Activated CD8-positive, alpha-beta memory T cell treated with anti-CD3 and anti-CD28 coated beads for 48 hours (primary cell): ENCODE data around the gene PDLIM1.
A peak's percentile ranks its signal among the peaks of the same experiment; 100 is the strongest.

ENCODE experiments used
- DNase-seq, 3 experiments: peaks; one replicate each; pipeline ENCODE4 v3.0.0-alpha.2; 2020; ENCODE audit warnings: low read depth in 2 of 3, low spot score in 2 of 3

The PDLIM1 gene

DNA sequence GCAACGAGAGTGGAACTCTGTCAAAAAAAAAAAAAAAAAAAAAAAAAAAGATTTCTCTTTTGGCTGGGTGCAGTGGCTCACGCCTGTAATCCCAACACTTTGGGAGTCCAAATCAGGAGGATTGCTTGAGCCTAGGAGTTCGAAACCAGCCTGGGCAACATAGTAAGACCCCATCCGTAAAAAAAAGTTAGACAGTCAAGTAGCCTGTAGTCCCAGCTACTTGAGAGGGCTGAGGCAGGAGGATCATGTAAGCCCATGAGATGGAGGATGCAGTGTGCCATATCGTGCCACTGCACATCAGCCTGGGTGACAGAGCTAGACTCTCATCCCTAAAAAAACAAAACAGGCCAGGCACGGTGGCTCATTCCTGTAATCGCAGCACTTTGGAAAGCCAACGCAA is 25.2 kb downstream of the PDLIM1 start:
- no peak for DNase-seq

DNA sequence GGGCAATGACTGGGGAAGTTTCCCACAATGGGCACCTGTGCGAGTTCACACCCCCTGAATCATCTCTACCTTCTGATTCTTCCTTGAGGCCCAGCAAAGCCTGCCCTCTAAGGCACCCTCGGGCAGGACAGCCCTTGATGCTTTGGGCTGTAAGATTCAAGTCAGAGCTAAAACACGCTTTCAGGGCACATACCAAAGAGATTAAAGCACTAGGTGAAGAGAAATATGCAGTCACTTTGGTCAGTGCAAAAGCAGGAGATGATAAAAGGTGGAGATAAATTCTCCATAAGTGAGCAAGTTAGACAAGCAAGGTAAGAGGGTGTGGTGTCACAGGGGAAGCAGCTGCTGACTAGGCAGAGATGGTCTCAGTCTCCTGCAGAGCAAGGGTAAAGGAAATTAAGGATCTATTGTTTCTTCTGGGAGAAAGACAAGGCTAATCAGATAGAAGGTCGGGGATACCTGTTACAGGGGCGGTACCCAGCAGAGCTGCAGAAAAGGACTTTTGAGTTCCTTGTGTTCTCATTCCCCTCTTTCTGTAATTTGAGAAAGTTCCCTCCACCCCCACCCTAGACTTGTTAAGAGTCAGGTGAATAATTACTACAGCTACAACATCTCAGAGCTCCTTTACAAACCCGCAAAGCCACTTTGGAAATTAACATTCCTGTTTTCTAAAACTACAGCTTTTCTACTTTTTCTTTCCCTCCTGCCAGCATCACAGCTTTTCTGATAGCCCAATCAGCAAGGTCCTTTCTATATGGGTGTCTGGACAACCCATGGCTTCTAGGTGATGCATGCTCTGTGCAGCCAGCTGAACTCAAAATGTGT is 26.4 kb downstream of the PDLIM1 start:
- no peak for DNase-seq

DNA sequence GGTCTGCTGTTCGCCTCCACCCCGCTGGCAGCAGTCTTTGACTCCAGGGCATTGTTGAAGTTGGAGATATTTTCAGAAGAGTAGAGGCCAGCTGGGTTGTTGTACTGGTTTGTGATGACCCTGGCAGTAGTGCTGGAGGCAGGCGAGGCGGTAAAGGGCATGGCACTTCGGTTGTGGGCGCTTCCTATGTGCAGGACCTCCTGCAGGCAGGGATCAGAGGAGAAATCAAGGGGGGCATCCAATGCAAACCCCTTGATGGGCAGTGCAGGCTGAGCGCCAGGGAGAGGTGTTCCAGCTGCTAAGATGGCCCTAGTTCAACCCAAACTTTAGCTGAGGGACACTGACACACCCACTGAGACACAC is 27.0 kb downstream of the PDLIM1 start:
- DNase-seq, result no peak

DNA sequence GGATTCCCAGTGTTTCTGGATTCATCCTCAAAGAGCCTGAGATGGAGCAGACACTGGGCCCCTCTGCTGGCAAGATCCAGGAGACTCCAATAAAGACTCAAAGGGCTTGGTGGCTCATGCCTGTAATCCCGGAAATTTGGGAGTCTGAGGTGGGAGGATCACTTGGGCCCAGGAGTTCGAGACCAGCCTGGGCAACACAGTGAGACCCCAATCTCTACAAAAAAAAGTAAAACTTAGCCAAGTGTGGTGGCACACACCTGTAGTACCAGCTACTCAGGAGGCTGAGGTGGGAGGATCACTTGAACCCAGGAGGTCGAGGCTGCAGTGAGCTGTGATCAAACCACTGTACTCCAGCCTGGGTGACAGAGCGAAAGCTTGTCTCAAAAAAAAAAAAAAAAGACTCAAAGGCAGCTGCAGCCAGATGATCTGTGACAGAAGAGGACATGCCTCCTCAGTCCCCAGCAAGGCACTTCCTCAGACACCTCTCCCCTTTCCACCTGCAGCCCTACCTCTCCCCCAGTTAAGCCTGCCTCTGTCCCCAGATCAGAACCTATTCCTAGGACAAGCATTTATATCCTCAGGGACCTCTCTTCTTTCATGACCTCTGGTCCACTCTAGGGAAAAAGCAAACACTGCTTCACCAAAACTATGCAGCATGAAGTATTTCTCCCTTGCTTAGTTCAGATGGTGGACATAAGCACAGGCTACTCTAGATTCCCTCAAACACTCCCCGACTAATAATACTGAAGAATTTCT is 27.9 kb downstream of the PDLIM1 start:
- no peak for DNase-seq

DNA sequence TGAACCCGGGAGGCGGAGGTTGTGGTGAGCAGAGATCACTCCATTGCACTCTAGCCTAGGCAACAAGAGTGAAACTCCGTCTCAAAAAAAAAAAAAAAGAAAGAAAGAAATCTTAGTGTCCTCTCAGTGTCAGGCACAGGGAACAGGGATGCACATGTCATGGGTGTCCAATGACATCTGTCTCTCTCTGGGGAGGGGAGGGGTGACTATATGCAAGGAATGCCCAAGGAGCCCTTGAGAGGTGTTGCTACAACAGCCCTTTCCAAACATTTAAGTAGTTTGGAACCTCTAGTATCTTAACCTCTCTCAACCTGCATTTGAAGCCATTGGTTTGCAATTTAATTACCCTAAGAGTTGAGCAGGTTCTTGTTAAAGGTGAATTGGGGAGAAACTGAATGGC is 28.9 kb downstream of the PDLIM1 start:
- no peak for DNase-seq

DNA sequence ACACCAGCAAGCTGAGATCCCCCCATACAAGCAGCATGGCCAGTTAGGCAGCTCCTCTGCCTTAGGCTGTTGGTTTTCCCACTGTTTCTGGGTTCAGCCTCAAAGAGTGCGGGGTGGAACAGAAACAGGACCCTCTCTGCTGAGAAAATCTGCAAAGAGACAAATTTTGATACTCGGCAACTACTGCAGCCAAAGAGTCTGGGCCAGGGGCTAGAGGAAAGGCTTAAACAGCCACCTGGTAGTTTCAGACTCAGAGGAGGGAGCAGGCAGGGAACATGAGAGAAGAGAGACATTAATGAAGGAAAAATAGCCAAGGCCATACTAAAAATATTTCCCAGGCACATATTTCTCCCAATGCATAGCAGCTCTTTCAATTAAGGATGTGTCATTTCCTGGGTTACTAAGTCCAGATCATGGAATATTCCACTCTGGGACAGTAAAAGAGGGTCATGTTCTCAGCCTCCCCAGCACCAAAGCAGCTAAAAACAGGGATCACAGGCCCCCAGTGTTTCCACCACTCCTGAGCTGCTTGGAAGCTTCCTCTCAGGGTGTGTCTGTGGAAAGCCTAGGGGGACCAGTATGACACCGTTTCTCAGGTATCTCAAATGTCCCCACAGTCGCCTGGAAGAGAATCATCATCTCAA is 29.8 kb downstream of the PDLIM1 start:
- DNase-seq, result no peak

DNA sequence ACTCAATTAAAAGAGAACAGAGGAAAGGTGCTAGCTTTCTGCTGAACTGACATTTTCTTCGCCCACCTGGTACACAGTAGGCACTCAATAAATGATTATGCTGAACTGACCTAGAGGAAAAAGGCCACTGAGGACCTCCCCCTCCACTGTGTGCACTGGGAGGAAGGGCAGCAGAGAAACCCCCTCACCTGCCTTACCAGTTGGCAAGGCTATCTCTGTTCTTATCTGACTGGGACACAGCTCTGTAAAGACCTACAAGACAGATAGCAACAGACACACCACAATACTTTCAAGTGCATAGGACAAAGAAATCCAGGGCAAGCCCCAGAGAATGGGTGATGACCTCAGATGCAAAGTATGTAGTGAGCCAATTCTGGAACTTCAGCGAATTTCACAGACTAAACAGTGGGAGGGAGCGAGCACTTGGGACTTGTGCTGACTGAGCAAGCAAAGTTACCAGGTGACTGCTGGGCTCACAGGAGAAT is 30.4 kb downstream of the PDLIM1 start:
- no peak for DNase-seq

DNA sequence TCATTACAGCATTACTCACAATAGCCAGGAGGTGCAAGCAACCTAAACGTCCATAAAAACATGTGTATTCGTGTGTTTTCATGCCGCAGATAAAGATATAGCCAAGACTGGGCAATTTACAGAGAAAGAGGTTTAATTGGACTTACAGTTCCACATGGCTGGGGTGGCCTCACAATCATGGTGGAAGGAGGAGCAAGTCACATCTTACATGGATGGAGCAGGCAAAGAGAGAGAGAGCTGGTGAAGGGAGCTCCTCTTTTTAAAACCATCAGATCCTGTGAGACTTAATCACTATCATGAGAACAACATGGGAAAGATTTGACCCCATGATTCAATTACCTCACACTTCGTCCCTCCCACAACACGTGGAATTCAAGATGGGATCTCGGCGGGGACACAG is 33.0 kb downstream of the PDLIM1 start:
- no peak for DNase-seq

DNA sequence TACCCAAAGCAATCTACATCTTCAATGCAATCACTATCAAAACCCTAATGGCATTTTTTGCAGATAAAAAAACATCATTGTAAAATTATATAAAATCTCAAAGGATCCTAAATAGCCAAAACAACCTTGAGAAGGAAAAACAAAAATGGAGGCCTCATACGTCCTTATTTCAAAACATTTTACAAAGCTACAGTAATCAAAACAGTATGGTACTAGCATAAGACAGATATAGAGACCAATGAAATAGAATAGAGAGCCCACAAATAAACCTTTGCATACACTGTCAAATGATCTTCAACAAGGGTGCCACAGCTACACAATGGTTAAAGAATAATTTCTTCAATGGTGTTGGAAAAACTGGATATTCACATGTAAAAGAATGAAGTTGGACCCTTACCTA is 34.5 kb downstream of the PDLIM1 start:
- no peak for DNase-seq

DNA sequence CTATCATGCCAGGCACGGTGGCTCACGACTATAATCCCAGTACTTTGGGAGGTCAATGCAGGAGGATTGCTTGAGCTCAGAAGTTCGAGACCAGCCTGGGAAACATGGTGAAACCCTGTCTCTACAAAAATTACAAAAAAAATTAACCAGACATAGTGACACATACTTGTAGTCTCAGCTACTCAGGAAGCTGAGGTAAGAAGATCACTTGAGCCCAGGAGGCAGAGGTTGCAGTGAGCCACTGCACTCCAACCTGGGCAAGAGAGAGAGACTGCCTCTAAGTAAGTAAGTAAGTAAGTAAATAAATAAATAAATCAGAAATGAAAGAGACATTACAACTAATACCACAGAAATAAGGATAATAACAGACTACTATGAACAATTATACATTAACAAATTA is 36.2 kb downstream of the PDLIM1 start:
- DNase-seq, result no peak

DNA sequence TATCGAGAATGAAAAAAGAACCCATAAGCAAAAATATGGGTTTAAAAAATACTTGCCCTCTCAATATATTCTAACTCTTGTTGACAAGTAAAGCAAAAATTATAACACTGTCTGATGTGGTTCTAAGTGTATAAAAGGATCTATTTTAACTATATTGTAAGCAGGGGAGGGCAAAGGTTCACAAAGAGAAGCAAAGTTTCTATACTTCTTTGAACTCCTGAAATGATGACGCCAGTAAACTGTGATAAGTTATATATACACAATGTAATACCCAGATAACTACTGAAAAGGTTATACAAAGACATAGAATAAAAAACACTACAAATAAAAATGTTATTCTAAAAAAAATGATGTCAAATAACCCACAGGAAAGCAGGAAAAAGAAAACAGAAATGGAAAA is 37.1 kb downstream of the PDLIM1 start:
- DNase-seq, result no peak

DNA sequence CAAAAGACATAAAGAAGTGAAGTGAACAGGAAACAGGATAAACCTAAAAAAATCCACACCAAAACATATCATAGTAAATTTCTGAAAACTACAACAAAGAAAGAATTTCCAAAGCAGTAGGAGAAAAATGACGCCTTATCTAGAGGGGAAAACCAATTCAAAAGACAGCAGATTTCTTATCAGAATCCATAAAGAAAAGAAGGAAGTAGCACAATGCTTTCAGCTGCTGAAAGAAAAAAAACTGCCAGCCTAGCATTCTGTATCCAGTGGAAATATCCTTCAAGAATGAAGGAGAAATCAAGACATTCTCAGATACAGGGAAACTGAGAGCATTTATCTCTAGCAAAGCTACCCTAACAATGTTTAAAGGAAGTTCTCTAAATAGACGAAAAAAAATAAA is 37.8 kb downstream of the PDLIM1 start:
- no peak for DNase-seq

DNA sequence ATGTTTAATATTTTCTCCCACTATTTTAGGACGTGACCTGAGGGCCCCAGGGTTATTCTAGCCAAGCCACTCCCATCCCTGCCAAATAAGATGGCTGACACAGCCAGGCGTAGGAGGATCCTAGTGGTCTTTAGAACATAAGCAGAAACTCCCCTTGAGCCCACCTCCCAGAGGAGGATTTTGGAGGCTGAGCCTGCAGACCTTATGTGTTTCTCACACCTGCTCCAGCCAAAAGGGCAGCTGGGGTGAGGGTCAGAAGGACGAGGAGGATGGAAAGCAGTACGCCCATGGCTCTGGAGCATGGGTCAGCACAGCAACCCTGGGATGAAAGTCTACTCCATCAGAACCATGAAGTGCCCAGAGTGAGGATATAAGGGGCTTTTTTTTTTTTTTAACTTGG is 39.9 kb downstream of the PDLIM1 start:
- no peak for DNase-seq

DNA sequence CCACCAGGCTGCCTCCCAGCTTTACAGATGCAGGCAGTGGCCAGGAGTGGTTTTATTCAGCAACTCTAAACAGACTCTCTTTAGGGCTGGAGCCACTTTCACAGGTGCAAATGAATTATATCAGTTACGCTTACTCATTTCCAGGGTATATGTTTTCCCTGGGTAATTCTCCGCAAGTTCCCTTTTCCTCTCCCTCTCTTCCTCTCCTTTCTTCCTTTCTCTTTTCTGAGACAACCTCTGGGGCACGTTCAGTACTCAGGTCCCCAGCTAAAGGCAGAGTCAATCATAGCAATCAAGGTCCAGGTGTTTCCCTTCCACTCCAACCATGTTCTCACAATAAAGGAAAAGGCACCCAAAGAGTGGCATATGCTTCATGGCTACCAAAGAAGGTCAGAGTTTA is 41.3 kb downstream of the PDLIM1 start:
- DNase-seq, result no peak

DNA sequence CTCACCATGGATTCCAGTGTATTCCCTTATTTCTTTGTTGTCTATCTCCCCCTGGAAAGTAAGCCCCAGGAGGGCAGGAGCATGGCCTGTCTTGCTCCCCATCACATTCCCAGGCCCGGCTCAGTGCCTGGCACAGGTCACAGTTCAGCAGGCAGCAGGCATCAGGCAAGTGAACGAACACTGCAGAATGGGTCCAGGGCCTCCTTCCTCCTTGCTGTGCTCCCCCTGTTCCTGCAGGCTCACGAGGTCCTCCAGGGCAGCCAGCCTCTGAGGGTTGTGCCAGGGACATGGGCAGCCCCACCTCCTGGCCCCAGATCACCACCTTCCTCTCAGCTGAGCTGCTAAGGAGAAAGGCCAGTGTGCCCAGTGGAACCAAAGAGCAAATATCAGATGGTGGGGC is 41.8 kb downstream of the PDLIM1 start:
- DNase-seq, result no peak

DNA sequence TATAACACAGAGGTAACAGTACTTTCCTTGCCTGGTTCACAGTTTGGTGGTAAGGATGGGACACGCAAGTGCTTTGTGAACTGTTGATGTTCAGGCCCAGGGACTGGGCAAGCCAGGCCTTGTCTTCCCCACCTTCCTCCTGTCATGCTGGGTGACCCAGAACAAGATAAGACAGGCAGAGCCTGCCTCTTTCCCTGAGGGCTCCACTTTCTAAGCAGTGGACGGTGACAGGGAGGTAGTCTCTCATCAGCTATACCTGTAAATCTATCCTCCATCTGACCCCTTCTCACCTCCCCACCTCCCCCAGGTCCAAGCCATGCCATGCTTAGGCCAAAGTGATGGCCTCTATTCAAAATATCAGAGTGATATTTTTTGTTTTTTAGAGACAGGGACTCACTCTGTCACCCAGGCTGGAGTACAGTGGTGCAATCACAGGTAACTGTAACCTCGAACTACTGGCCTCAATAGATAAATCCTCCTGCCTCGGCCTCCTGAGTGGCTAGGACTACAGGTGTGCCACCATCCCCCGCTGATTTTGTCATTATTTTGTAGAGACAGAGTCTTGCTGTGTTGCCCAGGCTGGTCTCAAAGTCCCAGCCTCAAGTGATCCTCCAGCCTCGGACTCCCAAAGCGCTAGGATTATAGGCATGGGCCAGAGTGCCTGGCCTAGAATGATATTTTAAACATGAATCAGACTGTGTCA is 42.8 kb downstream of the PDLIM1 start:
- DNase-seq, result no peak

DNA sequence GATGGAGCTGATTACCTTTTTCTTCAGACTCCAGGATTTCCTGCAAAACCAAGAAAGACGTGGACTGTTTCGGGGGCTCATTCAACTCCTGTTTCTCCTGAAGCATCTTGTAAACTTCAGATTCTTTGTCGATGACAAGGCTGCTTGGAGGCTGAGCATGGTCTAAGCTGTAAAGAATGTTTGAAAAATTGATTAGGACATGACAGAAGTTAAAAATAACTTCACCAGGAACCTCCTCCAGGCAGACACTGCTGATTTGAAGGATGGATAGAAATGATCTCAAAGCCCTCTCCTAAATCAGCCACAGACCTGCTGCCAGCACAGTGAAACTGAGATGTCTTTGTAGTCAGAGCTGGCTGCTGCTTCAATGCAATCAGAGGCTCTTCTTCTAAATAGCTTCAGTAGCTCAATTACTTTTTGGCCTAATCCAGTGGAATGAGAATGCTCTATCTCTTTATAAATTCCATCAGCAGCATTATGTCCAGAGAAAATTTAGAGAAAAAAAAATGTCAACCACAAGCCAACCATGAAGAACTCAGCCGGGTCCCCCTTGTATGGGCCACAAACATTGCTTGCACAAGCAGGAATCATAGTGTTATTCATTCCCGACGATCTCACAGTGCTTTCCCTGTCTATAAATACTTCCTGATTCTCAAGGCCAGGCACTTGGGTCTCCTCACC is 43.5 kb downstream of the PDLIM1 start:
- DNase-seq, result no peak

DNA sequence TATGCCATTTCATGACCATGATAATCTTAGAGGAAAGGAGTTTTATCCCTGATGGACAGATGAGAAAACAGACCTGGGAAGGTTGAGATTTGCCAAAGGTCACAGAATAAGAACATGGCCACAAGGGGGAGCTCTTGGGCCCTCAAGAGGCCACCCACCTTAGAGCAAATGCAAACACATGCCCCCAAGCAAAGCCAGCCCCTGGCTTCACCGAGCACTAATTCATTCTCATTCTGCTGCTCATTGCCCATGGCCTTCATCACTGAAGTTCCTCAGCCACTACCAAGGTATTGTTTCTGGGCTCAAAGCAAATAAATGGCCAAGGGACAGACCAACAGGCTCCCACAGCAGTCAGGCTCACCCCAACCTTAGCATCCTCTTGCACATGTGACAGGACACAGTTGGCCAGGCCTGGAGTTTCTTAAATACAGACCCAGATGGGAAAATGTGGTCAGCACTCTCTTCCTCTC is 44.2 kb downstream of the PDLIM1 start:
- peak in 2 of 3 experiments; percentile 30 to 60 for DNase-seq

DNA sequence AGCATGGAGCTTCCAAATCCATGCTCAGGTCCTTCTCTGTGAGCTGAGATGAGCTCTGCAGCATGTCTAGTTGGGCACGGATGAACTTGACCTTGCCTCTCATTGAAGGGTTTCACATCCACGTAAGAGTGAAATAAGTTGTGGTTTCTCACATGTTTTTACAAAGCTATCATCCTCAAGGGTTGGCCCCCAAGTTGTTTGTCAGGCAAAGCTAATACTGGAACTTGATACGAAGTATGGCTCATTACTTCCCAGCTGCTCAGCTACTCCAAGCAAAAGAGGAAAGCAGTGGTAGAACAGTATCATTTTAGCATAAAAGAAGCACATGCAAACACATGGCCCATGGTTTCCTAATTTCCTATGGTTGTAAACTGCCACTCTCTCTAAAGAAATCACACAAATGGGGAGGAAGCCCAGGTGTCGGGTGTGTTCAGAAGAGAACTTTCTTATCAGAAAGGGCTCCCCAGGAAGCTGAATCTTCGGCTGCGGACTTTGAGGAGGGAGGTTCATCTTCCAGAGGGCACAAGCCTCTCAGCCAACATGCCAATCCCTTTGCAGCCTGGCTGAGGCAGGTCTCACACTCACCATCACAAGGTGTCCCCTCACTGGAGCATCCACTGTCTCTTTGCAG is 45.3 kb downstream of the PDLIM1 start:
- no peak for DNase-seq

DNA sequence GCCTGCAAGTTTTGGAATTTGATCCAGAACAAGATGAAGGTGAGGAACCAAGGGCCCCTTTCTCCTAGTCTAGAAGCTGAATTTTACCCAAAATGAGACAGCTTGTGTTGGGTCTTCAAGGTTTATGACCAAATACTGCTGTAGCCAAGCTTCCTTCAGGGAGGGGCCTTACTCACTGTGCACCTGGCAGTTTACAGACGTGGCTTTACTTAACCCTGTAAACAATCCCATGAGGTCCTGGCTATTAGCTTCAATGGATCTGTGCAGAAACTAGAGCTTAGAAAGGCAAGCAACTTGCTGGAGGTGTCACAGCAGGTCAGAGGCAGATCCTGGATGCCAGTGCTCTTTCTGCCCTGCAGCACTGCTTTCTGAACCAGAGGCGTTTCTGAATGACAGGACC is 46.7 kb downstream of the PDLIM1 start:
- no peak for DNase-seq

DNA sequence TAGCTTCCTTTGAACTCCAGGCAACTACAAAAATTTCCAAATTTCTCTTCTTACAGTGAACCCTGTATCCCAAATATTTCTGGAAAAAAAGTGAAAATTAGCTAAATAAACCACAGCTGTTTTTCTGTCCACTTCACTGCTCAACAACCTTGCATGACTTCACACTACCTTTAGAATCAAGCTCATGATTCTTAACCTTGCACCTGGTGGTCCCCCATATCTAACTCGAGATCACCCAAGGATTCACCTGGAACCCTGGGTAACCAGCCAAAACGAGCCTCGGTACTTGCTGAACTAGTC is 47.5 kb downstream of the PDLIM1 start:
- no peak for DNase-seq
